A204.1 (cell line): ENCODE measurements around the gene ASAP2.
"Not testable (repeated sequence)": the region's sequence is repeated elsewhere in the genome, so short reads cannot be mapped to it uniquely, and the experiment has no call there.

Experiments
- FAIRE-seq: peaks from 2 replicates; lab custom pipeline; 2012; peaks lifted over from hg19 to GRCh38; lab: Jason Lieb, UNC

ASAP2 gene

GRCh38 chr2:9212661-9213411 lies 6.2 kb downstream of the ASAP2 start:
- FAIRE-seq = no peak

DNA sequence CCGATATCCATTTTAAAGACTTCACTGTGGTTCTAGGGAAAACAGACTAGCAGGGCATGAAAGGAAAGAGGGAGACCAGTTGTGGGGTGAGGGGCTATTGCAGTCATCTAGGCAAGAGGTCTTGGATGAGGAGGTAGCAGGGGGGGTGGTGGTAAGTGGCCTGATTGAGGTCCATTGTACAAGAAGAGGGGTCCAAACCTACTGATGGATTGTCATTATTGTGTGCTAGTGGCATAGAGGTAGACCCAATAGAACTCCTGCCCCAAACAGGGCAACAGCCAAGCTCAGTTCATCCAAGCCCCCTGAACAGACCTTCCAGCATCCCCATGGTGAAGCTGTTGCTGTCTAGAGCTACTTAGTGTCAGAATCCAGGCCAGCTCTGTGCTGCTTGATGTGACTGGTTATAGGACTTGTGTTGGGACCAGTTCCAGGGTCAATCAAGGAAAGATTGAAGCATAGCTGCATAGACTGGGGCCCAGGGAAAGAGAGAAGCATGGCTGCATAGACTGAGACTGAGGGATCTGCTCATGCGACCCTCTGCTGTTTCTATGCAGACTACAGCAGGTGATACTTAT lies 7.0 kb downstream of the ASAP2 start:
- FAIRE-seq = no peak

GRCh38 chr2:9214873-9215272 lies 8.3 kb downstream of the ASAP2 start:
- FAIRE-seq = no peak

- no peak for FAIRE-seq
These were observed 9.1 kb downstream of the ASAP2 start for GRCh38 chr2:9215680-9216079.

- not testable (repeated sequence) for FAIRE-seq
These were observed 9.5 kb downstream of the ASAP2 start for GRCh38 chr2:9216143-9216542.

- FAIRE-seq = no peak
These were observed 11.5 kb downstream of the ASAP2 start for GRCh38 chr2:9217838-9218770.

GRCh38 chr2:9219027-9219445 lies 12.4 kb downstream of the ASAP2 start:
- no peak for FAIRE-seq

GRCh38 chr2:9220201-9220600 lies 13.6 kb downstream of the ASAP2 start:
- no peak for FAIRE-seq

- FAIRE-seq = no peak
These were observed 14.6 kb downstream of the ASAP2 start for GRCh38 chr2:9221223-9221622.

GRCh38 chr2:9222239-9222892 lies 15.8 kb downstream of the ASAP2 start:
- FAIRE-seq = no peak

DNA sequence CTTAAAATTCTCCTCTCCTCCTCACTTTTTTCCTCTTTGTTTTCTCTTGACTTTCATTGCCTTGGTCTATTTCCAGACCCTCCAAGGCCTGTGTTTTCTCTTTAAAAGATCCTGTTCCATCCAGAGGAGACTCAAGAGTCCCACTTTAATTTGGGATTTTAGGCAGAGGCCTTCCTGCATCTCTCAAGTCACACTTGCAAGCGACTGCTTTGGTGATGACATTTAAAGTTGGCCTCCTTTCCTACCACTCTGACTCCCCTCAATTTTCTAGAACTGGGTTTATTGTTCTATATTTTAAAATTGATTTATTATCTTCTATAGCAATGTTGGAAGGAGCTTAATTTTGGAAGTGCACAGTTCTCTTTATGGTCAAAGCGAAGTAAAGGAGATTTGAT lies 16.3 kb downstream of the ASAP2 start:
- no peak for FAIRE-seq

GRCh38 chr2:9225806-9226205 lies 19.2 kb downstream of the ASAP2 start:
- no peak for FAIRE-seq

GRCh38 chr2:9226458-9227380 lies 20.1 kb downstream of the ASAP2 start:
- no peak for FAIRE-seq

GRCh38 chr2:9228088-9228751 lies 21.6 kb downstream of the ASAP2 start:
- FAIRE-seq = no peak

DNA sequence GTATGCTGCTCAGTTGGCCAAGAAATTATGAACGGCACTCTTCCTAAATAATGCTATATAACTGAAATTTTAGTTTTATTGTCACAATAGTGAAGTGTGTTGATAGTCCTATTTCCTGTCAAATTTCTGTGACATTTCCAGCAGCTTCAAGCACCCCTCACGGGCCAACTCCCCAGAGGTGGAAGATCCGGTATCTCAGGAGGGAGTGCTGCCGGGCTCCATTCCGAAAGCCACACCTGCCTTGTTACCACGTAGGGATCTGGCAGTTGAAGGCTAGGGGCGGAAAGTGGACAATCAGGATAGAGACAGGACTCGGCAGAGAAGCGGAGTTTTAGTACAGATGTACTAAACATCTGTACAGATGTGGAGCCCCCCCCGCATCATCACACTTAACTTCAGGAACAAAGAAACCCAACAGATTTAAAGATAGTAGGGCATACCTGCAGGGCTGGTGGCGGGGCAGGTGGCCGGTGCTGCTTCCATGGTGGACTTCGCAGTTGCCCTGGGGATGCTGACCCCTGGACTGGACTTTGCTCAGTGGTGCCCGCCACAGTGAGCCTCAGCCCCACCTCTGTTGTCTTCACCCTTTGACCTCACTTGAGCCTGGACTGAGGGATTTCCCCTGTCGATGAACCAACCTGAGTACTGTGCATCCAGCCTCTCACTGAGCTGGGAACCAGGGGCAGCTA lies 22.3 kb downstream of the ASAP2 start:
- no peak for FAIRE-seq

GRCh38 chr2:9229470-9229820 lies 22.8 kb downstream of the ASAP2 start:
- no peak for FAIRE-seq

GRCh38 chr2:9230051-9230802 lies 23.6 kb downstream of the ASAP2 start:
- no peak for FAIRE-seq

DNA sequence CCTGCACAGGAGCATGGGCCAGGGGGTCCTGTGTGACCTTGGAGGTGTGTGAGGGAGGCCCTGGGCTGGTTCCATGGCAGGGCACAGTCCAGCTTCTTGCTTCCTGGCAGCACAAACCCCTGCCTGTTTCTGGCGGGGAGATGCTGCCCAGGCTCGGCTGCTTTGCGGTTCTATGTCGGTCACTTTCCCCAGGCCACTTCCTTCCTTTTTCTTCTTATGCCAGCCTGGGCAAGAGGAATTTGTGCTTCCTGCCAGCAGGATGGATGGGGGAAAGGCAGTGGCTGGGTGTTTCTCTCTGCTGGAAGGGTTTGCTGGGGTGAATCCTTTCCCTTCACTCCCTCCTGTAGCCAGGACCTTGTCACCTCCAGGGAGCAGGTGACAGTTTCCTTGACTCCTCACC lies 24.3 kb downstream of the ASAP2 start:
- no peak for FAIRE-seq

DNA sequence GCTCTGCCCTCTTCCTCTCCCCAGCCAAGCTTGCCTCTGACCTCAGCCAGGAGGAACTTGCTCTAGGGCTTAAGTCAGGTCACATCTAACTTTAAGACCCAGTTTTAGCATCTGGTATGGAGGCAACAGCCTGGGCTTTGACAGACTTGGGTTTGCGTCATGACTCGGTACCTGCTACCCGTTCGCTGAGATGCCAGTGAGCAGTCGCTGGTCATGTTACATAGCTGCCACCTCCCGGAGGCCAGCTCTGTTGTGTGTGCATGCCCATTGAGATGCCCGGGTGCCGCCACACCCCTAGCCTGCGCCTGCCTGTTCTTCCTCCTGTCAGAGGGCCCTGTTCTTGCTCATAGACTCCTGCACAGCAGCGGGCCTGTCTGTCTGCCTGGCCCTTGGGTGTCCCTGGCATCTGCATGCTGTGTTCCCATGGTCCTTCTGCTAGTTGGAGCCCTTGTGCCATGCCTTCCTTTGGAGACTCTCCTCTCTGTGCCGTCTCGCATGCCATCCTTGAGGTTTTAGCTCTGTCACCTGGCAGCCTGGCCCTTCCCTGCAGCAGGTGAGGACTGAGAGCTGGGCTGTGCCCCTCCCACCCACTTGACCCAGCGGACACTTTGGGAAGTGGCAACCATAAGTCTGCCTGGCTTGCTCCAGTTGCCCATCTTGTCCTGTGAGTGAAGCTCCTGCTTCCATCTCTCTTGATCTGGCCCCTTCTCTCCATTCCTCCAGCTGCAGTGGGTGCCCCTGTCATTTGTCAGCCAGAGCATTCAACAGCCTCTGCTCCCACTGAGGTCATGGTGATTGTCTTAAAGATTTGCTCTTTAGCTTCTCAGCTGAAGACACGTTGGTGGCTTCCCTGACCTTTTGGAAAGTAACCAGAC lies 24.9 kb downstream of the ASAP2 start:
- no peak for FAIRE-seq
